CD4-positive, alpha-beta T cell treated with Interleukin-17A for 1 hour (primary cell): ENCODE measurements around the gene GPT2.

Experiments used
- DNase-seq: peaks from one replicate; pipeline ENCODE4 v3.0.0-alpha.2; 2020

GPT2 gene

GRCh38 chr16:46883690-46884512, at the start of gene GPT2:
Gene GPT2, plus strand, starts transcription at chr16:46884362. Its CDS starts 354 bp downstream, at chr16:46884716.
- peak; percentile 78 for DNase-seq

- DNase-seq: no peak
Measured at GRCh38 chr16:46836534-46837530, 47.3 kb upstream of the GPT2 start.

- DNase-seq: no peak
Measured at GRCh38 chr16:46839986-46840443, 44.1 kb upstream of the GPT2 start.

GRCh38 chr16:46842192-46842895, 41.8 kb upstream of the GPT2 start:
- DNase-seq: no peak

- no peak for DNase-seq
Measured at GRCh38 chr16:46843898-46844642, 40.1 kb upstream of the GPT2 start.

- no peak for DNase-seq
Measured at GRCh38 chr16:46844771-46845170, 39.4 kb upstream of the GPT2 start.

- DNase-seq: no peak
Measured at GRCh38 chr16:46845952-46846351, 38.2 kb upstream of the GPT2 start.

- no peak for DNase-seq
Measured at GRCh38 chr16:46848768-46849764, 35.1 kb upstream of the GPT2 start.

- DNase-seq: no peak
Measured at GRCh38 chr16:46850619-46851555, 33.3 kb upstream of the GPT2 start.

GRCh38 chr16:46852130-46852529, 32.0 kb upstream of the GPT2 start:
- DNase-seq: no peak

GRCh38 chr16:46853713-46854443, 30.3 kb upstream of the GPT2 start:
- DNase-seq: peak; percentile 63

GRCh38 chr16:46854846-46855245, 29.3 kb upstream of the GPT2 start:
- no peak for DNase-seq

GRCh38 chr16:46855389-46855788, 28.8 kb upstream of the GPT2 start:
- no peak for DNase-seq

GRCh38 chr16:46857368-46857945, 26.7 kb upstream of the GPT2 start:
- no peak for DNase-seq

GRCh38 chr16:46858151-46858550, 26.0 kb upstream of the GPT2 start:
- no peak for DNase-seq

GRCh38 chr16:46859719-46860152, 24.4 kb upstream of the GPT2 start:
- no peak for DNase-seq

- DNase-seq: no peak
Measured at GRCh38 chr16:46862555-46863447, 21.4 kb upstream of the GPT2 start.
